Measurements from ENCODE around the gene FALEC.

Gene FALEC

DNA sequence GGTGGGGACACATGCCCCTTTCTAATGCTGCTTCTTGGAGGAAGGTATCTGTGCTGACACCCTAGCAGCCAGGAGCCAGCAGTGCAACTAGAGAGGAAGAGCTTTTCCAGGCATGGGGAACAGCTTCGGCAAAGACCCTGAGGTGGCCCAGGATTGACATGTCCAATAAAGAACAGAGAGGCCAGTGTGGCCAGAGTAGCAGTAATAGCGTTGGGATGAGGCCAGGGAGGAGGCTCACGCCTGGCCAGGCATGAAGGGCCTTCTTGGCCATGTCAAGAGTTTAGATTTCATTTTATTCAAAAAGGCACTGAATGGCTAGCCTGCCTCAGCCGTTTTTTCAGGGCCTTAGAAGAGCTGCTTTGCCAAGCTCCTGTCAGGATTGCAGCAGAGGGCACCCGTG, 17.3 kb downstream of the FALEC start:
- Mint-ChIP-seq H3K27me3 (ENCODE audit: low read depth) (no peaks in the 10 kb centered on the region), H3K4me3 (no peak overlapping the region), H3K36me3 (ENCODE audit: low read depth) (no peaks in the 10 kb centered on the region), H3K9me3 (no peaks in the 10 kb centered on the region), H3K27ac (peak overlapping the region; percentile 80 to 85 (median 83)), H3K4me1 (peaks cover 28% of the 10 kb centered on the region)
- TF ChIP-seq CTCF (IDR thresholded peaks at IDR 0.05; ENCODE audit: unreplicated experiment in 3 of 3) = no peak

GRCh38 chr1:150534002-150534401, 18.4 kb downstream of the FALEC start:
- Mint-ChIP-seq H3K4me1 (peaks cover 28% of the 10 kb centered on the region), H3K9me3 (no peaks in the 10 kb centered on the region), H3K36me3 (ENCODE audit: low read depth) (no peaks in the 10 kb centered on the region), H3K27ac (no peak overlapping the region), H3K4me3 (no peak overlapping the region), H3K27me3 (ENCODE audit: low read depth) (peaks cover 3% of the 10 kb centered on the region)
- TF ChIP-seq CTCF (IDR thresholded peaks at IDR 0.05; ENCODE audit: unreplicated experiment in 3 of 3) = no peak

- no peaks in the 10 kb centered on the region for H3K36me3 Mint-ChIP-seq (ENCODE audit: low read depth)
- no peaks in the 10 kb centered on the region for H3K9me3 Mint-ChIP-seq
- H3K4me3 Mint-ChIP-seq = no peak overlapping the region
- H3K4me1 Mint-ChIP-seq = peaks cover 25% of the 10 kb centered on the region
- H3K27ac Mint-ChIP-seq = no peak overlapping the region
- H3K27me3 Mint-ChIP-seq (ENCODE audit: low read depth) = peaks cover 3% of the 10 kb centered on the region
- no peak for TF ChIP-seq CTCF (IDR thresholded peaks at IDR 0.05; ENCODE audit: unreplicated experiment in 3 of 3)
Observed at GRCh38 chr1:150535511-150536287, 20.1 kb downstream of the FALEC start.

DNA sequence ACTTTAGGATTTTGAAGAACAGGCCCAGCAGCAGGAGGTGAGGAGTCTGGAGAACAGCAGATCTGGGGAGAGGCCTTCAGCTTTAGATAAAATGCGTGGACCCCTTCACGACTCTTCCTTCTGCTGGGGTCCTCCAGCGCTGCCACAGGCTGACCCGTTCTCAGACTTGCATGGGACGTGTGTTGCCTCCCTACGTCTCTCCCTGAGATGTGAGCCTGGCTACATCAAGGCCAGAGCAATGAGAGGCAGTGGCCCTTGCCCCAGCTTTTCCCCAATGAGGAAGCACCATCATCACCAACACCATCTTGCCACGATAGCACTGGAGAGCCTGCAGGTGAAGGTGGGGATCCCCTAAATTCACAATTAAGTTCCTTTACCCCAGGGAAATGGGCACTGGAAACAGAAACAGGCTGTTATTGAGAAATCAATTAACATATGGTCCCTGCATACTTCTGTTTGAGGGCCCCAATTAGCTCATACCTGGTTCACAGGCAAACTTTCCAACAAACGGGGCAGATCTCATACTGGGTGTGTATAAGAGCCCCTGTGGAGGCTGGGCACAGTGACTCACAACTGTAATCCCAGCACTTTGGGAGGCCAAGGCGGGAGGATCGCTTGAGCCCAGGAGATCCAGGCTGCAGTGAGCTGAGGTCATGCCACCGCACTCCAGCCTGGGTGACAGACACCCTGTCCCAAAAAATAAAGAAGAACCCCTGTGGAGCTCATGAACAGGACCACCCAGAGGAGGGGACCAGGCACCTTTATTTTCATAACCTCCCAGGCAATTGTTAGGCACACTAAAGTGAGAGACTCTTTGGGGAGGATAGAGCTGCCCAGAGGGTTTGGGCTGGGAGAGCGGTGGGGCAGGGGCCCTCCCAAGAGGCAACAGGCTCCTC, 21.5 kb downstream of the FALEC start:
- H3K27ac Mint-ChIP-seq = peak overlapping the region in 1 of 3 experiments; percentile 65
- TF ChIP-seq CTCF (IDR thresholded peaks at IDR 0.05; ENCODE audit: unreplicated experiment in 3 of 3) = no peak
- peaks cover 25% of the 10 kb centered on the region for H3K4me1 Mint-ChIP-seq
- H3K27me3 Mint-ChIP-seq (ENCODE audit: low read depth) = peaks cover 3% of the 10 kb centered on the region
- H3K9me3 Mint-ChIP-seq = no peaks in the 10 kb centered on the region
- H3K4me3 Mint-ChIP-seq = no peak overlapping the region
- H3K36me3 Mint-ChIP-seq (ENCODE audit: low read depth) = no peaks in the 10 kb centered on the region

- Mint-ChIP-seq H3K4me1 (peaks cover 17% of the 10 kb centered on the region), H3K27me3 (ENCODE audit: low read depth) (peaks cover 3% of the 10 kb centered on the region), H3K27ac (peak overlapping the region; percentile 16 to 41 (median 36)), H3K9me3 (no peaks in the 10 kb centered on the region), H3K36me3 (ENCODE audit: low read depth) (no peaks in the 10 kb centered on the region), H3K4me3 (no peak overlapping the region)
- TF ChIP-seq CTCF (IDR thresholded peaks at IDR 0.05; ENCODE audit: unreplicated experiment in 3 of 3) = no peak
Observed at GRCh38 chr1:150537732-150538684, 22.5 kb downstream of the FALEC start.

Data from nephron (organoid).